Activated CD4-positive, alpha-beta T cell treated with anti-CD3 and anti-CD28 coated beads, Interleukin-10, Interleukin-2, amounts not matched to agents 100 ng/mL and 50 ng/mL, durations not matched to agents 16 hours and 8 hours (primary cell): ENCODE data around the gene ZNF90.
"Not testable (repeated sequence)": the region's sequence is repeated elsewhere in the genome, so short reads cannot be mapped to it uniquely, and the experiment has no call there.

ENCODE experiments used
- DNase-seq: peaks from one replicate; pipeline ENCODE4 v3.0.0-alpha.2; 2020

The ZNF90 gene

GRCh38 chr19:20077791-20078463 is at the start of gene ZNF90:
Gene ZNF90 (plus strand): TSS chr19:20078000. CDS start chr19:20078133, 133 bp downstream.
- DNase-seq = peak; percentile 93

GRCh38 chr19:20028611-20029010 is 49.2 kb upstream of the ZNF90 start:
- DNase-seq = no peak

GRCh38 chr19:20035935-20036334 is 41.9 kb upstream of the ZNF90 start:
- DNase-seq = no peak

GRCh38 chr19:20038358-20039202 is 39.2 kb upstream of the ZNF90 start:
- no peak for DNase-seq

GRCh38 chr19:20039203-20039723 is 38.5 kb upstream of the ZNF90 start, which contains the start of gene ZNF682:
Gene ZNF682 (minus strand): TSS chr19:20039505. CDS start chr19:20039345, 160 bp downstream.
- peak; percentile 91 for DNase-seq

- DNase-seq = no peak
Measured at GRCh38 chr19:20044663-20045062, 33.1 kb upstream of the ZNF90 start.

- not testable (repeated sequence) for DNase-seq
Measured at GRCh38 chr19:20045742-20046141, 32.1 kb upstream of the ZNF90 start.

- peak; percentile 70 for DNase-seq
Measured at GRCh38 chr19:20051841-20052768, 25.7 kb upstream of the ZNF90 start.

- DNase-seq = not testable (repeated sequence)
Measured at GRCh38 chr19:20058738-20059137, 19.1 kb upstream of the ZNF90 start.

GRCh38 chr19:20060282-20060681 is 17.5 kb upstream of the ZNF90 start:
- no peak for DNase-seq

GRCh38 chr19:20066861-20067260 is 10.9 kb upstream of the ZNF90 start:
- no peak for DNase-seq

GRCh38 chr19:20067943-20068342 is 9.9 kb upstream of the ZNF90 start:
- no peak for DNase-seq

GRCh38 chr19:20068559-20068958 is 9.2 kb upstream of the ZNF90 start:
- DNase-seq = not testable (repeated sequence)

GRCh38 chr19:20070691-20071090 is 7.1 kb upstream of the ZNF90 start:
- DNase-seq = no peak

- DNase-seq = no peak
Measured at GRCh38 chr19:20072936-20073335, 4.9 kb upstream of the ZNF90 start.

- peak; percentile 25 for DNase-seq
Measured at GRCh38 chr19:20078581-20079031, 806 bp downstream of the ZNF90 start.

GRCh38 chr19:20079476-20079875 is 1.7 kb downstream of the ZNF90 start:
- DNase-seq = no peak

GRCh38 chr19:20080656-20081055 is 2.9 kb downstream of the ZNF90 start:
- DNase-seq = no peak

GRCh38 chr19:20082232-20082833 is 4.5 kb downstream of the ZNF90 start:
- DNase-seq = not testable (repeated sequence)

GRCh38 chr19:20082876-20083275 is 5.1 kb downstream of the ZNF90 start:
- DNase-seq = not testable (repeated sequence)

GRCh38 chr19:20102097-20102496 is 24.3 kb downstream of the ZNF90 start:
- DNase-seq = no peak
